ENCODE measurements around the gene ITIH1.

The ITIH1 gene

GRCh38 chr3:52784021-52784621 is 6.7 kb downstream of the ITIH1 start:
- 87 to 90% methylated on average over 15 to 18 of the region's 18 CpGs for WGBS, 2 experiments (ENCODE audit: insufficient coverage in 2 of 2)

GRCh38 chr3:52784931-52785590 is 7.7 kb downstream of the ITIH1 start:
- Histone ChIP-seq H3K36me3 (ENCODE audit: control insufficient read depth, insufficient read depth, low read length) (no peaks in the 10 kb centered on the region), H3K9me3 (ENCODE audit: control insufficient read depth, low read length) (no peaks in the 10 kb centered on the region), H3K27ac (ENCODE audit: low read depth, low read length, severe bottlenecking) (no peak overlapping the region), H3K4me1 (ENCODE audit: control insufficient read depth, insufficient read depth, low read length, poor library complexity, severe bottlenecking) (no peaks in the 10 kb centered on the region), H3K4me3 (ENCODE audit: extremely low read depth, insufficient read depth, low read length, poor library complexity, severe bottlenecking) (no peak overlapping the region)
- 93% methylated on average over 4 of the region's 5 CpGs for WGBS, 2 experiments (ENCODE audit: insufficient coverage in 2 of 2)

More at GRCh38 chr3:52784021-52784621, 6.7 kb downstream of the ITIH1 start:
- H3K4me3 ChIP-seq (ENCODE audit: extremely low read depth, insufficient read depth, low read length, poor library complexity, severe bottlenecking), result no peak overlapping the region
- H3K4me1 ChIP-seq (ENCODE audit: control insufficient read depth, insufficient read depth, low read length, poor library complexity, severe bottlenecking), result no peaks in the 10 kb centered on the region
- H3K27ac ChIP-seq (ENCODE audit: low read depth, low read length, severe bottlenecking), result no peak overlapping the region
- no peaks in the 10 kb centered on the region for H3K36me3 ChIP-seq (ENCODE audit: control insufficient read depth, insufficient read depth, low read length)
- no peaks in the 10 kb centered on the region for H3K9me3 ChIP-seq (ENCODE audit: control insufficient read depth, low read length)

GRCh38 chr3:52786330-52787215 is 9.2 kb downstream of the ITIH1 start:
- no peaks in the 10 kb centered on the region for H3K4me1 ChIP-seq (ENCODE audit: control insufficient read depth, insufficient read depth, low read length, poor library complexity, severe bottlenecking)

GRCh38 chr3:52787246-52787645 is 9.8 kb downstream of the ITIH1 start:
- H3K4me1 ChIP-seq (ENCODE audit: control insufficient read depth, insufficient read depth, low read length, poor library complexity, severe bottlenecking), result no peaks in the 10 kb centered on the region
- H3K9me3 ChIP-seq (ENCODE audit: control insufficient read depth, low read length), result no peaks in the 10 kb centered on the region
- 88 to 96% methylated on average over 5 of the region's 11 CpGs for WGBS, 2 experiments (ENCODE audit: insufficient coverage in 2 of 2)
- H3K4me3 ChIP-seq (ENCODE audit: extremely low read depth, insufficient read depth, low read length, poor library complexity, severe bottlenecking), result no peak overlapping the region
- H3K27ac ChIP-seq (ENCODE audit: low read depth, low read length, severe bottlenecking), result no peak overlapping the region
- no peaks in the 10 kb centered on the region for H3K36me3 ChIP-seq (ENCODE audit: control insufficient read depth, insufficient read depth, low read length)

More at GRCh38 chr3:52786330-52787215, 9.2 kb downstream of the ITIH1 start:
- Histone ChIP-seq H3K4me3 (ENCODE audit: extremely low read depth, insufficient read depth, low read length, poor library complexity, severe bottlenecking) (no peak overlapping the region), H3K9me3 (ENCODE audit: control insufficient read depth, low read length) (no peaks in the 10 kb centered on the region), H3K27ac (ENCODE audit: low read depth, low read length, severe bottlenecking) (no peak overlapping the region), H3K36me3 (ENCODE audit: control insufficient read depth, insufficient read depth, low read length) (no peaks in the 10 kb centered on the region)
- 88 to 90% methylated on average over 12 to 18 of the region's 19 CpGs for WGBS, 2 experiments (ENCODE audit: insufficient coverage in 2 of 2)

GRCh38 chr3:52787672-52788625 is 10.6 kb downstream of the ITIH1 start:
- no peak overlapping the region for H3K4me3 ChIP-seq (ENCODE audit: extremely low read depth, insufficient read depth, low read length, poor library complexity, severe bottlenecking)

GRCh38 chr3:52788890-52789745 is 11.7 kb downstream of the ITIH1 start:
- Histone ChIP-seq H3K9me3 (ENCODE audit: control insufficient read depth, low read length) (no peaks in the 10 kb centered on the region), H3K4me3 (ENCODE audit: extremely low read depth, insufficient read depth, low read length, poor library complexity, severe bottlenecking) (no peak overlapping the region), H3K27ac (ENCODE audit: low read depth, low read length, severe bottlenecking) (no peak overlapping the region), H3K36me3 (ENCODE audit: control insufficient read depth, insufficient read depth, low read length) (no peaks in the 10 kb centered on the region), H3K4me1 (ENCODE audit: control insufficient read depth, insufficient read depth, low read length, poor library complexity, severe bottlenecking) (no peaks in the 10 kb centered on the region)
- 89 to 91% methylated on average over 15 to 16 of the region's 16 CpGs for WGBS, 2 experiments (ENCODE audit: insufficient coverage in 2 of 2)

More at GRCh38 chr3:52787672-52788625, 10.6 kb downstream of the ITIH1 start:
- no peaks in the 10 kb centered on the region for H3K4me1 ChIP-seq (ENCODE audit: control insufficient read depth, insufficient read depth, low read length, poor library complexity, severe bottlenecking)
- H3K27ac ChIP-seq (ENCODE audit: low read depth, low read length, severe bottlenecking), result no peak overlapping the region
- H3K36me3 ChIP-seq (ENCODE audit: control insufficient read depth, insufficient read depth, low read length), result no peaks in the 10 kb centered on the region
- H3K9me3 ChIP-seq (ENCODE audit: control insufficient read depth, low read length), result no peaks in the 10 kb centered on the region
- WGBS, 2 experiments (ENCODE audit: insufficient coverage in 2 of 2), result 85 to 87% methylated on average over 10 to 13 of the region's 17 CpGs

- Histone ChIP-seq H3K36me3 (ENCODE audit: control insufficient read depth, insufficient read depth, low read length) (no peaks in the 10 kb centered on the region), H3K4me1 (ENCODE audit: control insufficient read depth, insufficient read depth, low read length, poor library complexity, severe bottlenecking) (no peaks in the 10 kb centered on the region), H3K4me3 (ENCODE audit: extremely low read depth, insufficient read depth, low read length, poor library complexity, severe bottlenecking) (no peak overlapping the region), H3K9me3 (ENCODE audit: control insufficient read depth, low read length) (no peaks in the 10 kb centered on the region), H3K27ac (ENCODE audit: low read depth, low read length, severe bottlenecking) (no peak overlapping the region)
- WGBS, 2 experiments (ENCODE audit: insufficient coverage in 2 of 2), result 92 to 94% methylated on average over 6 of the region's 6 CpGs
Observed at GRCh38 chr3:52789746-52790040, 12.3 kb downstream of the ITIH1 start.

- Histone ChIP-seq H3K4me3 (ENCODE audit: extremely low read depth, insufficient read depth, low read length, poor library complexity, severe bottlenecking) (no peak overlapping the region), H3K27ac (ENCODE audit: low read depth, low read length, severe bottlenecking) (no peak overlapping the region), H3K36me3 (ENCODE audit: control insufficient read depth, insufficient read depth, low read length) (no peaks in the 10 kb centered on the region), H3K9me3 (ENCODE audit: control insufficient read depth, low read length) (no peaks in the 10 kb centered on the region), H3K4me1 (ENCODE audit: control insufficient read depth, insufficient read depth, low read length, poor library complexity, severe bottlenecking) (no peaks in the 10 kb centered on the region)
- 82 to 93% methylated on average over 7 of the region's 7 CpGs for WGBS, 2 experiments (ENCODE audit: insufficient coverage in 2 of 2)
Observed at GRCh38 chr3:52790337-52790736, 12.9 kb downstream of the ITIH1 start.

GRCh38 chr3:52790741-52791140 is 13.3 kb downstream of the ITIH1 start:
- no peaks in the 10 kb centered on the region for H3K4me1 ChIP-seq (ENCODE audit: control insufficient read depth, insufficient read depth, low read length, poor library complexity, severe bottlenecking)
- no peaks in the 10 kb centered on the region for H3K36me3 ChIP-seq (ENCODE audit: control insufficient read depth, insufficient read depth, low read length)
- no peak overlapping the region for H3K27ac ChIP-seq (ENCODE audit: low read depth, low read length, severe bottlenecking)
- no peaks in the 10 kb centered on the region for H3K9me3 ChIP-seq (ENCODE audit: control insufficient read depth, low read length)
- H3K4me3 ChIP-seq (ENCODE audit: extremely low read depth, insufficient read depth, low read length, poor library complexity, severe bottlenecking), result no peak overlapping the region
- WGBS, 2 experiments (ENCODE audit: insufficient coverage in 2 of 2), result 91 to 94% methylated on average over 9 to 13 of the region's 13 CpGs

Measured in mesodermal cell (in vitro differentiated cells).